ENCODE measurements around the gene IGFL4.

IGFL4 gene

DNA sequence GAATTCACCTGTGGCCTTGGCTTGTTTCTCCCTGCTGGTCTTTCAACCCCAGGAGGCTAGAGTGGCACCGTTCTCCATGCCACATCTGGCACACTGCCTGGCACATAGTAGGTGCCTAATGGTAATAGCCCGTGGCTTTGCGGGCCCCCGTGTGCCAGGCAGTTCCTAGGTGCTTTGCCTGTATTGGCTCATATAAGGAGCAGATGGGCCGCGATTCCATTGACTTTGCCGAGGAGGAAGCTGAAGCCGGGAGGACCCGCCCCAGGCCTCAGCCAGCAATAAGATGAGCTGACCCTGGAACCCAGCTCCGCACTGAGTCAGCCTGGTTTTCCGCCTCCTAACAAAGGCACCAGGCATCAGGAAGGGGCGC lies 18.8 kb downstream of the IGFL4 start:
- TF ChIP-seq NFIC (IDR thresholded peaks at IDR 0.05) (no peak), ZBTB7A (IDR thresholded peaks at IDR 0.05; ENCODE audit: low read depth) (no peak), CREB1 (IDR thresholded peaks at IDR 0.05; ENCODE audit: low read depth) (no peak), TCF12 (IDR thresholded peaks at IDR 0.05; ENCODE audit: low read depth) (no peak), TAF1 (IDR thresholded peaks at IDR 0.05; ENCODE audit: low read depth) (no peak), YY1 (IDR thresholded peaks at IDR 0.05; ENCODE audit: low read depth) (no peak), RAD21 (IDR thresholded peaks at IDR 0.05; ENCODE audit: low read depth) (no peak), CEBPB (IDR thresholded peaks at IDR 0.05) (no peak), EGR1 (IDR thresholded peaks at IDR 0.05) (no peak)
- TF ChIP-seq, protein P1, sequence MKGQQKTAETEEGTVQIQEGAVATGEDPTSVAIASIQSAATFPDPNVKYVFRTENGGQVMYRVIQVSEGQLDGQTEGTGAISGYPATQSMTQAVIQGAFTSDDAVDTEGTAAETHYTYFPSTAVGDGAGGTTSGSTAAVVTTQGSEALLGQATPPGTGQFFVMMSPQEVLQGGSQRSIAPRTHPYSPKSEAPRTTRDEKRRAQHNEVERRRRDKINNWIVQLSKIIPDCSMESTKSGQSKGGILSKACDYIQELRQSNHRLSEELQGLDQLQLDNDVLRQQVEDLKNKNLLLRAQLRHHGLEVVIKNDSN (IDR thresholded peaks at IDR 0.05) = no peak

DNA sequence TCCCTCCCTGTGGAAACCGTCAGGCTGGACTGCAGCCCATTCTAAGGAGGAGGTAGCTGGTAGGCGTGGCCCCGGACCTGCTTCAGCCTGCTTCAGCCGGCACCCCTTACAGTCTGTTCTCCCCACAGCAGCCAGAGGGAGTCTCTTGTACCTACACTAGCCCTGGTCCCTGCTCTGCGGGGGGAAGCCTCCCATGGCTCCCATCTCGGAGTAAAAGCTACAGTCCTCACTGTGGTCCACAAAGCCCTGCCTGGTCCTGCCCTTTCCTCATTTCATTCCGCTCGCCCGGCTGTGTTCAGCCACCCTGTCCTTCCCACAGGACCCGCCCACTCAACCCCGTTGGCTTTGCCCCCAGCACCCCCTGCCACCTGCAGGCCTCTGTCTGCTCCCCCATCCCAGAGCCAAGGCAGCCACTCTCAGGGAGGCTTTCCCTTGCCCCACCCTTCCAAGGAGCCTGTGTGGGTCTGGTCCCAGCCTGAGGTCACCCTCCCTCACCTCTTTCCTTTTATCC lies 19.2 kb downstream of the IGFL4 start:
- TF ChIP-seq FOXM1 (IDR thresholded peaks at IDR 0.05; ENCODE audit: borderline replicate concordance, low read depth) = no peak
- no peak for TF ChIP-seq TCF12 (IDR thresholded peaks at IDR 0.05; ENCODE audit: low read depth)
- TF ChIP-seq, protein P1 (IDR thresholded peaks at IDR 0.05) = no peak
- TF ChIP-seq CEBPB (IDR thresholded peaks at IDR 0.05) = no peak
- TF ChIP-seq YY1 (IDR thresholded peaks at IDR 0.05; ENCODE audit: low read depth) = no peak

DNA sequence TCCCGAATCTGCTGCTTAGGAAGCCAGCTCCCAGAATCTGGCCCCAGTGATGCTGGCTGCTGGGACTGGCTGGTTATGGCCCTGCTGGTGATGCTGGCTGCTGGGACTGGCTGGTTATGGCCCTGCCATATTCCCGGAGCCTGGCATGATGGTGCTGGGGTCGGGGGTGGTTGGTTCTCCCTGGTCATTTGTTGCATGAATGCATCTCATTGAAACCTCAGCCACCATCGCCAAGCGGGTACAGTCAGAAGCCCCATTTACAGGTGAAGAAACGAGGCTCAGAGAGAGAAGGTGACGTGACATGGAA lies 20.0 kb downstream of the IGFL4 start:
- TF ChIP-seq, protein P1 (IDR thresholded peaks at IDR 0.05) = no peak
- TF ChIP-seq CREB1 (IDR thresholded peaks at IDR 0.05; ENCODE audit: low read depth) (no peak), YY1 (IDR thresholded peaks at IDR 0.05; ENCODE audit: low read depth) (no peak), NFIC (IDR thresholded peaks at IDR 0.05) (no peak), FOXM1 (IDR thresholded peaks at IDR 0.05; ENCODE audit: borderline replicate concordance, low read depth) (no peak), TEAD4 (IDR thresholded peaks at IDR 0.05) (no peak), ZBTB7A (IDR thresholded peaks at IDR 0.05; ENCODE audit: low read depth) (no peak), EGR1 (IDR thresholded peaks at IDR 0.05) (no peak), EP300 (IDR thresholded peaks at IDR 0.05; ENCODE audit: borderline replicate concordance) (no peak)
- TF ChIP-seq, protein P2, sequence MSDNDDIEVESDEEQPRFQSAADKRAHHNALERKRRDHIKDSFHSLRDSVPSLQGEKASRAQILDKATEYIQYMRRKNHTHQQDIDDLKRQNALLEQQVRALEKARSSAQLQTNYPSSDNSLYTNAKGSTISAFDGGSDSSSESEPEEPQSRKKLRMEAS (IDR thresholded peaks at IDR 0.05) = no peak
- TF ChIP-seq, protein P3, sequence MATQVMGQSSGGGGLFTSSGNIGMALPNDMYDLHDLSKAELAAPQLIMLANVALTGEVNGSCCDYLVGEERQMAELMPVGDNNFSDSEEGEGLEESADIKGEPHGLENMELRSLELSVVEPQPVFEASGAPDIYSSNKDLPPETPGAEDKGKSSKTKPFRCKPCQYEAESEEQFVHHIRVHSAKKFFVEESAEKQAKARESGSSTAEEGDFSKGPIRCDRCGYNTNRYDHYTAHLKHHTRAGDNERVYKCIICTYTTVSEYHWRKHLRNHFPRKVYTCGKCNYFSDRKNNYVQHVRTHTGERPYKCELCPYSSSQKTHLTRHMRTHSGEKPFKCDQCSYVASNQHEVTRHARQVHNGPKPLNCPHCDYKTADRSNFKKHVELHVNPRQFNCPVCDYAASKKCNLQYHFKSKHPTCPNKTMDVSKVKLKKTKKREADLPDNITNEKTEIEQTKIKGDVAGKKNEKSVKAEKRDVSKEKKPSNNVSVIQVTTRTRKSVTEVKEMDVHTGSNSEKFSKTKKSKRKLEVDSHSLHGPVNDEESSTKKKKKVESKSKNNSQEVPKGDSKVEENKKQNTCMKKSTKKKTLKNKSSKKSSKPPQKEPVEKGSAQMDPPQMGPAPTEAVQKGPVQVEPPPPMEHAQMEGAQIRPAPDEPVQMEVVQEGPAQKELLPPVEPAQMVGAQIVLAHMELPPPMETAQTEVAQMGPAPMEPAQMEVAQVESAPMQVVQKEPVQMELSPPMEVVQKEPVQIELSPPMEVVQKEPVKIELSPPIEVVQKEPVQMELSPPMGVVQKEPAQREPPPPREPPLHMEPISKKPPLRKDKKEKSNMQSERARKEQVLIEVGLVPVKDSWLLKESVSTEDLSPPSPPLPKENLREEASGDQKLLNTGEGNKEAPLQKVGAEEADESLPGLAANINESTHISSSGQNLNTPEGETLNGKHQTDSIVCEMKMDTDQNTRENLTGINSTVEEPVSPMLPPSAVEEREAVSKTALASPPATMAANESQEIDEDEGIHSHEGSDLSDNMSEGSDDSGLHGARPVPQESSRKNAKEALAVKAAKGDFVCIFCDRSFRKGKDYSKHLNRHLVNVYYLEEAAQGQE (IDR thresholded peaks at IDR 0.05; ENCODE audit: low read depth) = no peak

DNA sequence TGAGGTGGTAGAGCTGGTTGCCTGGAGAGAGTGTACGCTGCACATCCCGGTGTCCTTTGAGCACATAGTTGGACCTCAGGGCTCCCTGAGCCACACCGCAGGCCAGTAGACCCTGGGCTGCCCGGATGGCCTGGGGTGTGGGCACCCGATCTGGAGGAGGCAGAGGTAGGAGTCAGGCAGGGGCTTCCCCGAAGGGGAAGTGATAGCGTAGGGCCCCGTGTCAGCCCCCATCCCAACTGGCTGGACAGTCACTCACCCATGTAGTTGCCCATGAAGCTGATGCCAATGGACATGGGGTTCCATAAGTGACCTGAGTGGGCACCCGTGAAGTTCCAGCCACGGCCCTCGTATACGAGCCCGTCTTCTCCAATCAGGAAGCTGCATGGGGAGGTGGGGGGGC lies 21.5 kb downstream of the IGFL4 start:
- no peak for TF ChIP-seq YY1 (IDR thresholded peaks at IDR 0.05; ENCODE audit: low read depth)
- TF ChIP-seq CREB1 (IDR thresholded peaks at IDR 0.05; ENCODE audit: low read depth) = no peak
- TF ChIP-seq CEBPB (IDR thresholded peaks at IDR 0.05) = no peak
- TF ChIP-seq NFIC (IDR thresholded peaks at IDR 0.05) = no peak
- TF ChIP-seq ZBTB7A (IDR thresholded peaks at IDR 0.05; ENCODE audit: low read depth) = no peak
- TF ChIP-seq, protein P2 (IDR thresholded peaks at IDR 0.05) = no peak
- TF ChIP-seq TAF1 (IDR thresholded peaks at IDR 0.05; ENCODE audit: low read depth) = no peak
- TF ChIP-seq, protein P3 (IDR thresholded peaks at IDR 0.05; ENCODE audit: low read depth) = no peak
- TF ChIP-seq EGR1 (IDR thresholded peaks at IDR 0.05) = no peak
- no peak for TF ChIP-seq EP300 (IDR thresholded peaks at IDR 0.05; ENCODE audit: borderline replicate concordance)
- TF ChIP-seq, protein P1 (IDR thresholded peaks at IDR 0.05) = no peak
- no peak for TF ChIP-seq RAD21 (IDR thresholded peaks at IDR 0.05; ENCODE audit: low read depth)

DNA sequence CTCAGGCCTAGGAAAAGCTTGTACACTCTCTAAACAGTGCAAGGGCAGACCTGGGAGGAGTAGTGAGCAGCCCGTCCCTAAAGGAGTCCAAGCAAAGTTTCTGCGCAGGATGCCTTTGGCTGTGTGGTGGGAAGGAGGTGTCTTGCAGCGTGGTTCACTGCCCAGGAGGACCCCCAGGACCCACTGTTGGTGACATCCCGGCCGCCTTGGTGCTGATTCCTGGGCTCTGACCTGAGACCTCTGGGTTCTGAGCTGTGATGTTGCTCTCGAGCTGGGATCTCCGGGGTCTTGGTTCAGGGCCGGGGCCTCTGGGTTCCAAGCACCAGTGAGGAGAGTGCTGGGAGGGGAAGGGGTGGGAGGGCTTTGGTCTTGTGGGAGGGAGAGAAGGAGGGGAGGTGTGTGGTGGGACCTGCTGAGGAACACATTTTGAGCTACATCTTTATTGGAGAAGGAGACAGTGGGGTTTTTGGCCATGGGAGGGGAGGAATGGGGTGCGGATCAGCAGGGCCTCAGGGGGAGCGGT lies 22.0 kb downstream of the IGFL4 start:
- TF ChIP-seq, protein P2 (IDR thresholded peaks at IDR 0.05) = no peak
- no peak for TF ChIP-seq CEBPB (IDR thresholded peaks at IDR 0.05)

All from Ishikawa (cell line).